Measurements from ENCODE around the gene CHRNB2. TPM values are rescaled to one million over a fixed set of nuclear protein-coding genes. Genes with fewer than 3 reads are reported as not detected.

CHRNB2 gene
- total RNA-seq, 1 donor from 2014 or later: 2.5 TPM

GRCh38 chr1:154574716-154575115 is 7.1 kb downstream of the CHRNB2 start:
- no peak for DNase-seq (ENCODE audit: low read depth)
- TF ChIP-seq, protein P1, sequence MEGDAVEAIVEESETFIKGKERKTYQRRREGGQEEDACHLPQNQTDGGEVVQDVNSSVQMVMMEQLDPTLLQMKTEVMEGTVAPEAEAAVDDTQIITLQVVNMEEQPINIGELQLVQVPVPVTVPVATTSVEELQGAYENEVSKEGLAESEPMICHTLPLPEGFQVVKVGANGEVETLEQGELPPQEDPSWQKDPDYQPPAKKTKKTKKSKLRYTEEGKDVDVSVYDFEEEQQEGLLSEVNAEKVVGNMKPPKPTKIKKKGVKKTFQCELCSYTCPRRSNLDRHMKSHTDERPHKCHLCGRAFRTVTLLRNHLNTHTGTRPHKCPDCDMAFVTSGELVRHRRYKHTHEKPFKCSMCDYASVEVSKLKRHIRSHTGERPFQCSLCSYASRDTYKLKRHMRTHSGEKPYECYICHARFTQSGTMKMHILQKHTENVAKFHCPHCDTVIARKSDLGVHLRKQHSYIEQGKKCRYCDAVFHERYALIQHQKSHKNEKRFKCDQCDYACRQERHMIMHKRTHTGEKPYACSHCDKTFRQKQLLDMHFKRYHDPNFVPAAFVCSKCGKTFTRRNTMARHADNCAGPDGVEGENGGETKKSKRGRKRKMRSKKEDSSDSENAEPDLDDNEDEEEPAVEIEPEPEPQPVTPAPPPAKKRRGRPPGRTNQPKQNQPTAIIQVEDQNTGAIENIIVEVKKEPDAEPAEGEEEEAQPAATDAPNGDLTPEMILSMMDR (IDR thresholded peaks at IDR 0.05; ENCODE audit: insufficient read depth, low read length, poor library complexity, severe bottlenecking): no peak
- peaks cover 4% of the 10 kb centered on the region for H3K27me3 ChIP-seq (ENCODE audit: control insufficient read depth, insufficient read depth, low read length)
- no peak overlapping the region for H3K4me3 ChIP-seq (ENCODE audit: low read depth, low read length)
- no peaks in the 10 kb centered on the region for H3K36me3 ChIP-seq (ENCODE audit: control insufficient read depth, insufficient read depth, low read length)

DNA sequence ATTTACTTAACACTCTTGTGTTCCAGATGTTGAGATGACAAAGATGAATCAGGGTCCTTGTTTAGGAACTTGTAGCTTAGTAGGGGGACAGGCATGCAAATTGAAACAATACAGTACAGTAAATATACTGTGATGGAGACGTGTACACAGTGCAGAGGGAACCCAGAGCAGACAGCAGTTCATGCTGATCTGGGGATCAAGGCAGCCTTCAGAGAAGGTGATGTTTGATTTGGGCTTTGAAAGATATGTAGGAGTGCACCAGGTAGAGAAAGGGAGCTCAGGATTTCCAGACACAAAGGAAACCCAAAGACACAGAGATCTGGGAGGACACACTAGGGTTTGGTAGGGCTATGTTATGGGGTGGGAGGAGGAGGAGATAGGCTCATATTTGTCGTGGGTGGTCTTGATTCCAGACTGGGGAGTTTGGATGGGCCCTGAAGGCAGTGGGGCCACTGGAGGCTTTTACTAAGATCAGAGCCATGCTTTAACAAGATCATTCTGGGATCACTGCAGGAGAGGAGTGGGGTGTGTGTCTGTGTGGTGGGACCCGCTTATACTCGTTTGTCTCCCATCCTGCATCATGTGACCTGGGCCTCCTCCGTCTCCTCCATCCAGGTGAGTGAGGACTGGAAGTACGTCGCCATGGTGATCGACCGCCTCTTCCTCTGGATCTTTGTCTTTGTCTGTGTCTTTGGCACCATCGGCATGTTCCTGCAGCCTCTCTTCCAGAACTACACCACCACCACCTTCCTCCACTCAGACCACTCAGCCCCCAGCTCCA is 7.8 kb downstream of the CHRNB2 start:
- DNase-seq (ENCODE audit: low read depth): no peak
- Histone ChIP-seq H3K4me3 (ENCODE audit: low read depth, low read length) (no peak overlapping the region), H3K36me3 (ENCODE audit: control insufficient read depth, insufficient read depth, low read length) (peaks cover 1% of the 10 kb centered on the region), H3K27me3 (ENCODE audit: control insufficient read depth, insufficient read depth, low read length) (peaks cover 1% of the 10 kb centered on the region)
- TF ChIP-seq, protein P1 (IDR thresholded peaks at IDR 0.05; ENCODE audit: insufficient read depth, low read length, poor library complexity, severe bottlenecking): no peak

DNA sequence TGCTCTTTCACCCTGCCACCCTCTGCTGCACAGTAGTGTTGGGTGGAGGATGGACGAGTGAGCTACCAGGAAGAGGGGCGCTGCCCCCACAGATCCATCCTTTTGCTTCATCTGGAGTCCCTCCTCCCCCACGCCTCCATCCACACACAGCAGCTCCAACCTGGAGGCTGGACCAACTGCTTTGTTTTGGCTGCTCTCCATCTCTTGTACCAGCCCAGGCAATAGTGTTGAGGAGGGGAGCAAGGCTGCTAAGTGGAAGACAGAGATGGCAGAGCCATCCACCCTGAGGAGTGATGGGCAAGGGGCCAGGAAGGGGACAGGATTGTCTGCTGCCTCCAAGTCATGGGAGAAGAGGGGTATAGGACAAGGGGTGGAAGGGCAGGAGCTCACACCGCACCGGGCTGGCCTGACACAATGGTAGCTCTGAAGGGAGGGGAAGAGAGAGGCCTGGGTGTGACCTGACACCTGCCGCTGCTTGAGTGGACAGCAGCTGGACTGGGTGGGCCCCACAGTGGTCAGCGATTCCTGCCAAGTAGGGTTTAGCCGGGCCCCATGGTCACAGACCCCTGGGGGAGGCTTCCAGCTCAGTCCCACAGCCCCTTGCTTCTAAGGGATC is 8.5 kb downstream of the CHRNB2 start:
- Histone ChIP-seq H3K27me3 (ENCODE audit: control insufficient read depth, insufficient read depth, low read length) (no peaks in the 10 kb centered on the region), H3K36me3 (ENCODE audit: control insufficient read depth, insufficient read depth, low read length) (peaks cover 1% of the 10 kb centered on the region), H3K4me3 (ENCODE audit: low read depth, low read length) (no peak overlapping the region)
- DNase-seq (ENCODE audit: low read depth): no peak
- TF ChIP-seq, protein P1 (IDR thresholded peaks at IDR 0.05; ENCODE audit: insufficient read depth, low read length, poor library complexity, severe bottlenecking): no peak

- TF ChIP-seq, protein P1 (IDR thresholded peaks at IDR 0.05; ENCODE audit: insufficient read depth, low read length, poor library complexity, severe bottlenecking): no peak
- H3K4me3 ChIP-seq (ENCODE audit: low read depth, low read length): no peak overlapping the region
- no peaks in the 10 kb centered on the region for H3K27me3 ChIP-seq (ENCODE audit: control insufficient read depth, insufficient read depth, low read length)
- peaks cover 1% of the 10 kb centered on the region for H3K36me3 ChIP-seq (ENCODE audit: control insufficient read depth, insufficient read depth, low read length)
- DNase-seq (ENCODE audit: low read depth): no peak
Observed at GRCh38 chr1:154577346-154578057, 9.9 kb downstream of the CHRNB2 start.

GRCh38 chr1:154578058-154578418 is 10.5 kb downstream of the CHRNB2 start:
- TF ChIP-seq, protein P1 (IDR thresholded peaks at IDR 0.05; ENCODE audit: insufficient read depth, low read length, poor library complexity, severe bottlenecking): no peak
- no peak for DNase-seq (ENCODE audit: low read depth)
- H3K4me3 ChIP-seq (ENCODE audit: low read depth, low read length): no peak overlapping the region
- peaks cover 4% of the 10 kb centered on the region for H3K36me3 ChIP-seq (ENCODE audit: control insufficient read depth, insufficient read depth, low read length)
- H3K27me3 ChIP-seq (ENCODE audit: control insufficient read depth, insufficient read depth, low read length): no peaks in the 10 kb centered on the region

All from kidney epithelial cell (primary cell).